ENCODE measurements around the gene GABRD. TPM values are rescaled to one million over a fixed set of nuclear protein-coding genes. Genes with fewer than 3 reads are reported as not detected.

The GABRD gene
- total RNA-seq, 1 donor from 2014 or later, result 1.1 TPM

DNA sequence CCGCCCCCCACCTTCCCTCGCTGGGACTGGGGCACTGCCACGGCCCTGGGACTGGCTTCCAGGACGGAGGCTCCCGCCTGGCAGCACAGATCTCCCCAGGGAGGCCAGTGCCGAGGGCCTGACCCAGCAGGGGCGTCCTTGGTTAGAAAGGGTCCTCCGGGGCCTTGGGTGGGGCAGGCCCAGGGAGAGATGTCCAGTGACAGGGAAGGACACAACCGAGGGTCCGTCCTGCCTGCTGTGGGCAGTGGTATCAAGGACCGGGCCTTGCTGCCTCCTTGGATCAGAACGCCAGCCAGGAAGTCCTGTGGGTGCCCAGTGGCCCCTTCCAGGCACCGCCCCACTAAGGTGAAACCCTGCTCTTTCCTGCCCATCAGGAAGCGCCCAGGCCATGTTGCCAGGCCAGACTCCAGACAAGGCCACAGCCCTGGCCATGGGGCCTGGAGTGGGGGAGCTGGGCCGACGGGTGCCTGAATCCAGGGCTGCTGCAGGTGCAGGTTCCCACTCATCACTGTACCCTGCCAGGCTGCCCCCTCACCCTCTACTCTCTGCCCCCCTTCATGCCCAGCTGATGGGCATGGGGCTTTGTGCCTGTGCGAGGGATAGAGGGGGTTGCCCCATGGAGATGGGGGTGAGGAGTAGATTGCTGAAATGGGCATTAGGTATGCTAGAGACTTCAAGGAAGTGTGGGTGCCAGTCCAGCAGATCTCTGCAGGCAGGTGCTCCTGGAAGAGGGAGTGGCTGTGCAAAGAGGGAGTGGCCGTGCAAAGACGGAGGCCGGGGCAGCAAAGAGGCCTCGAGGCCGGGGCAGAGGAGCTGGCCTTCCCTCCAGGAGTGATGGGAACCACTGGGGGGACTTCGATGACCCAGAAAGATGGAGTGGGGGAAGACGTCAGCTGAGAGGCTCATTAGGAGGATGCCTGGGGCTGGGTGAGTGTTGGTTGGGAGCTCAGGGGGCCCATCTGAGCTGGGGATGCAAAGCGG is 28.9 kb downstream of the GABRD start:
- intact Hi-C loops (cut with DNase I), result no loop called here
- DNase-seq (ENCODE audit: low spot score), result no peak

- DNase-seq (ENCODE audit: low spot score), result no peak
- intact Hi-C loops (cut with DNase I), result no loop called here
Observed at GRCh38 chr1:2049225-2049717, 30.1 kb downstream of the GABRD start.

- DNase-seq (ENCODE audit: low spot score), result peak; percentile 90
- intact Hi-C loops (cut with DNase I), result no loop called here
Observed at GRCh38 chr1:2049718-2050431, 30.7 kb downstream of the GABRD start, which contains the start of gene PRKCZ. TSS of gene PRKCZ (plus strand) at chr1:2050411. CDS start at chr1:2050631, 220 bp downstream.

DNA sequence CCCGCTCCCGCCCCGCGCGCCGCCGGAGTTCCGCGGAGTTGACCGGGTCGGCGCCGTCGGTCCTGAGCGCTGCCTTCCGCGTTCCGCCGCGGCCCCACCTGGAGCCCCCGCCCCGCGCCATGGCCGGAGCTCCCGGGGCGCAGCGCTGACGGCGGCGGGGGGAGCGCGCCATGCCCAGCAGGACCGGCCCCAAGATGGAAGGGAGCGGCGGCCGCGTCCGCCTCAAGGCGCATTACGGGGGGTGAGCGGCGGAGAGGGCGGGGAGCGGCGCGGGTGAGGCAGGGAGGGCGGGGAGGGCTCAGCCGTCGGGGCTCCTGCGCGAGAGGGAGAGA is 31.3 kb downstream of the GABRD start:
- DNase-seq (ENCODE audit: low spot score), result no peak
- intact Hi-C loops (cut with DNase I), result no loop called here

GRCh38 chr1:2050793-2051682 is 31.9 kb downstream of the GABRD start:
- DNase-seq (ENCODE audit: low spot score), result no peak
- intact Hi-C loops (cut with DNase I), result no loop called here

DNA sequence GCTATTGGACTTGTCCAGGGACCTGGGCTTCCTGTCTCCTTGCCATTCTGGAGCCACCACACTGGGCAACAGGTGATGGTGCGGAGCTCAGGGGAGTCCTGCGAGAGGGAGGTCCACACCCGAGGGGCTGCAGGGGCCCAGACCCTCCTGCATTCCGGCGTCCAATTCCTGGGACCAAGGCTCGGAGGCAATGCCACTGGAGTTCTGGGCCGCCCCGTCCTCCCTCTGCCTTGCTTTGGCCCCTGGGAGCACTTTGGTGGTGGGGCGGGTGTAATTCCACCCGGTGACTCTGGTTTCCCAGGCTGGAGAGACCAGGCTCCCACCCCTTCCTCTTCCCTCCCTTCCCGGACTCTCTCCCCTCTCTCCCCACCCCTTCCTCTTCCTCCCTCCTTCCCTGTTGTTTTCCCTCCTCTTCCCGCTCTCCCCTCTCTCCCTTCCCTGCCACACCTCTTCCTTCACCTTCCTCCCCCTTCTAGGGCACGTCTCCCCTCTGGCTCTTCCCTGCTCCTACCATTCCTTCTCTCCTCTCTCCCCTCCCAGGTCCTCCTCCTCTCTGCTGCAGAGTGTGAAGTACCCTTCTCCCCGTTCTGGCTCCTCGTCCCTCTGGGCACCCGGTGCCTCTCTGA is 33.0 kb downstream of the GABRD start:
- intact Hi-C loops (cut with DNase I), result no loop called here
- DNase-seq (ENCODE audit: low spot score), result no peak

- intact Hi-C loops (cut with DNase I), result no loop called here
- DNase-seq (ENCODE audit: low spot score), result no peak
Observed at GRCh38 chr1:2052756-2053155, 33.6 kb downstream of the GABRD start.

GRCh38 chr1:2053217-2053616 is 34.1 kb downstream of the GABRD start:
- no peak for DNase-seq (ENCODE audit: low spot score)
- intact Hi-C loops (cut with DNase I), result no loop called here

DNA sequence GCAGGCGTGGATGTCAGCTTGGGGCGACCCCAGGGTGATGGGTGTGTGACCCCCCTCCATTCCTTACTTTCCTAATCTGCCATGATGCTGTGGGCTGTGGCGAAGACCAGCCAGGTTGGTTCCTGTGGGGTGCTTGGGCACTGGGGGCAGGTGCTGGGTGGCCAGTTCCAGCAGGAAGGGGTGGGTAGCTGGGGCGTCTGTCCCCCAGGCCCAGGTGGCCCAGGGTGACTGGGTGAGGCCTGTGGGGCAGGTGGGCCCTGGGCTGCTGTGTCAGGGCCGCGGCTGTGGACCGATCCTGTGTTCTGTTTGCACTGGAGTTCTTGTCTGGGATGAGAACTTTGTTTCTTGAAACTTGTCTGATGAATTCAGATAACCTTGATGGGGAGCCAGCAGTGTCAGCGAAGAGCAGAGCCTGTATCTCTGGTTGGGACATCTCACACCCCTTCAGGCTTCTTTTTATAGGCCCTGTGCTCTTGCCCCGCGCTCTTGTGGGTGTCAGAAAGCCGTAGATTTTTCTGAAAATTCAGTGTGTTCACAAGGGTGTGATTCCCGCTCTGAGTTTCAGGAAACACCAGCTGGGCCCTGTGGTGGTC is 34.7 kb downstream of the GABRD start:
- DNase-seq (ENCODE audit: low spot score), result no peak
- intact Hi-C loops (cut with DNase I), result no loop called here

- intact Hi-C loops (cut with DNase I), result no loop called here
- DNase-seq (ENCODE audit: low spot score), result no peak
Observed at GRCh38 chr1:2054560-2054959, 35.4 kb downstream of the GABRD start.

GRCh38 chr1:2055911-2056575 is 36.9 kb downstream of the GABRD start:
- intact Hi-C loops (cut with DNase I), result no loop called here
- DNase-seq (ENCODE audit: low spot score), result no peak

- DNase-seq (ENCODE audit: low spot score), result no peak
- intact Hi-C loops (cut with DNase I), result no loop called here
Observed at GRCh38 chr1:2056955-2057590, 37.9 kb downstream of the GABRD start.

GRCh38 chr1:2059290-2059953 is 40.3 kb downstream of the GABRD start:
- DNase-seq (ENCODE audit: low spot score), result no peak
- intact Hi-C loops (cut with DNase I), result no loop called here

GRCh38 chr1:2060072-2060471 is 40.9 kb downstream of the GABRD start:
- intact Hi-C loops (cut with DNase I), result no loop called here
- DNase-seq (ENCODE audit: low spot score), result no peak

DNA sequence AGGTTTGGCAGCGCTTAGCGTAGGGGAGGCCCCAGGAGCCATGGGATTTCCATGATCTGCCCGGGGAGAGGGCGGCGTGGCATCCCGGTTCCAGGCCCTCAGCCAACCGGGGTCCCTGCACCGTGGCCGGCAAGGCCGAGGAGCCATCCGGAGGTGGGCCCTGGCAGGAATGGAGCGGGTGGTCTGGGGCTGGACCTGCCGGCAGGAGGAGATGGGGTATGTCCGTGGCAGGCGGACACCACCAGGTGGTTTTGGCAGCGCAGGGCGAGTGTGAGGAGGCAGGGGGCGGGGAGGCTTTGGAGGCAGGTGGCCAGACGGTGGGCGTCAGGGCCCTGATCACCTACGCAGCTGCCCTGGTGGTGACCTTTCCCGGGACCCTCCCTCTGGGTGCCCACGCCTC is 41.4 kb downstream of the GABRD start:
- DNase-seq (ENCODE audit: low spot score), result no peak
- intact Hi-C loops (cut with DNase I), result no loop called here

GRCh38 chr1:2061065-2061778 is 42.1 kb downstream of the GABRD start:
- DNase-seq (ENCODE audit: low spot score), result no peak
- intact Hi-C loops (cut with DNase I), result no loop called here

DNA sequence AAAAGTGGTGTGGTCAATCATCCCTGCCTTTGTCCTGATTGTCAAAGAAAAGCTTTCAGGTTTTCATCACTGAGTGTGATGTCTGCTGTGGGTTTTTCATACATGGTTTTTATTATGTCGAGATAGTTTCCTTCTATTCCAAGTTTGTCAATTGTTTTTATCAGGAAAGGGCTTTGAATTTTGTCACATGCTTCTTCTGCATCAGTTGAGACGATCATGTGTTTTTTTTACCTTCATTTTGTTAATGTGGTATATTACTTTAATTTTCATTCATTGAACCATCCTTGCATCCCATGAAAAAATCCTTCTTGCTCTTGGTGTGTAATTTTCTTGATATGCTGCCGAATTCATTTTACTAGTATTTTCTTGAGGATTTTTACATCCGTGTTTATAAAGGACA is 46.6 kb downstream of the GABRD start:
- DNase-seq (ENCODE audit: low spot score), result no peak

More for the DNA sequence above, 46.6 kb downstream of the GABRD start:
- intact Hi-C loops (cut with DNase I), result no loop called here
